ACC112 (cell line): Measurements from ENCODE around the gene PLGLB1.
"Not testable (repeated sequence)": the region's sequence is repeated elsewhere in the genome, so short reads cannot be mapped to it uniquely, and the experiment has no call there.

Source experiments
- H2AFZ ChIP-seq: fragments of 200-600 bp; sonication (generic); one replicate; pipeline ENCODE4 v1.6.0; 2017; ENCODE audit warnings: antibody characterized with exemption, low read length; ENCODE audit not compliant: unreplicated experiment
- H3K27ac ChIP-seq: fragments of 200-600 bp; sonication (generic); 2 replicates; pipeline ENCODE4 v1.5.1; 2014; ENCODE audit warnings: low read depth, mild to moderate bottlenecking, antibody characterized with exemption, low read length, moderate library complexity
- H3K27me3 ChIP-seq: fragments of 200-600 bp; sonication (generic); 2 replicates; pipeline ENCODE4 v1.6.1; 2014; ENCODE audit warnings: mild to moderate bottlenecking, antibody characterized with exemption, low read length, moderate library complexity, mixed read lengths; ENCODE audit not compliant: insufficient read depth
- H3K36me3 ChIP-seq: fragments of 200-600 bp; sonication (generic); 2 replicates; pipeline ENCODE4 v1.6.1; 2016; ENCODE audit warnings: mild to moderate bottlenecking, antibody characterized with exemption, low read length, moderate library complexity, mixed read lengths; ENCODE audit not compliant: insufficient read depth
- H3K4me1 ChIP-seq: fragments of 200-600 bp; sonication (generic); one replicate; pipeline ENCODE4 v1.6.1; 2016; ENCODE audit warnings: low read length, mixed read lengths; ENCODE audit not compliant: insufficient read depth, unreplicated experiment, control insufficient read depth
- H3K4me3 ChIP-seq: fragments of 200-600 bp; sonication (generic); 2 replicates; pipeline ENCODE4 v1.5.1; 2014; ENCODE audit warnings: mild to moderate bottlenecking, low read depth, low read length
- H3K79me2 ChIP-seq: fragments of 200-600 bp; sonication (generic); one replicate; pipeline ENCODE4 v1.6.0; 2016; ENCODE audit warnings: low read length; ENCODE audit not compliant: control insufficient read depth, unreplicated experiment, insufficient read depth

PLGLB1 gene

GRCh38 chr2:87025927-87026326 lies 4.3 kb upstream of the PLGLB1 start:
- H3K4me1 ChIP-seq, H2AFZ ChIP-seq, H3K36me3 ChIP-seq, H3K79me2 ChIP-seq, H3K27ac ChIP-seq, H3K27me3 ChIP-seq, H3K4me3 ChIP-seq: not testable (repeated sequence)

- H2AFZ ChIP-seq, H3K36me3 ChIP-seq, H3K4me1 ChIP-seq, H3K79me2 ChIP-seq, H3K27me3 ChIP-seq, H3K27ac ChIP-seq, H3K4me3 ChIP-seq: not testable (repeated sequence)
These were observed 2.5 kb upstream of the PLGLB1 start for GRCh38 chr2:87023988-87024615.

- not testable (repeated sequence) for H3K27ac ChIP-seq, H2AFZ ChIP-seq, H3K27me3 ChIP-seq, H3K79me2 ChIP-seq, H3K36me3 ChIP-seq, H3K4me3 ChIP-seq, H3K4me1 ChIP-seq
These were observed 601 bp downstream of the PLGLB1 start for GRCh38 chr2:87021043-87021442.

GRCh38 chr2:87019053-87019452 lies 2.6 kb downstream of the PLGLB1 start:
- not testable (repeated sequence) for H3K4me3 ChIP-seq, H3K27ac ChIP-seq, H2AFZ ChIP-seq, H3K79me2 ChIP-seq, H3K27me3 ChIP-seq, H3K36me3 ChIP-seq, H3K4me1 ChIP-seq

- H2AFZ ChIP-seq, H3K4me3 ChIP-seq, H3K79me2 ChIP-seq: not testable (repeated sequence)
These were observed 7.0 kb downstream of the PLGLB1 start for GRCh38 chr2:87014489-87015169.

GRCh38 chr2:87004398-87004797 lies 17.2 kb downstream of the PLGLB1 start:
- H3K27ac ChIP-seq, H3K4me3 ChIP-seq, H3K36me3 ChIP-seq, H3K79me2 ChIP-seq, H2AFZ ChIP-seq, H3K4me1 ChIP-seq, H3K27me3 ChIP-seq: not testable (repeated sequence)

More at GRCh38 chr2:87014489-87015169, 7.0 kb downstream of the PLGLB1 start:
- H3K4me1 ChIP-seq, H3K36me3 ChIP-seq, H3K27me3 ChIP-seq, H3K27ac ChIP-seq: not testable (repeated sequence)
